ENCODE measurements around the gene LRRC53.

- no peak for TF ChIP-seq POLR2A (IDR thresholded peaks at IDR 0.05; ENCODE audit: extremely low read depth, insufficient read length)
- TF ChIP-seq CTCF (IDR thresholded peaks at IDR 0.05; ENCODE audit: low read depth, low read length) = no peak
These were observed 11.6 kb upstream of the LRRC53 start for GRCh38 chr1:74523873-74524480.

Measured in NB4 (cell line).